AG08395 (cell line): ENCODE results near the gene GRIPAP1.

Experiments used
- DNase-seq: peaks from one replicate; pipeline ENCODE4 v3.0.0; 2012; ENCODE audit warnings: mixed read lengths, low spot score

Gene GRIPAP1, protein sequence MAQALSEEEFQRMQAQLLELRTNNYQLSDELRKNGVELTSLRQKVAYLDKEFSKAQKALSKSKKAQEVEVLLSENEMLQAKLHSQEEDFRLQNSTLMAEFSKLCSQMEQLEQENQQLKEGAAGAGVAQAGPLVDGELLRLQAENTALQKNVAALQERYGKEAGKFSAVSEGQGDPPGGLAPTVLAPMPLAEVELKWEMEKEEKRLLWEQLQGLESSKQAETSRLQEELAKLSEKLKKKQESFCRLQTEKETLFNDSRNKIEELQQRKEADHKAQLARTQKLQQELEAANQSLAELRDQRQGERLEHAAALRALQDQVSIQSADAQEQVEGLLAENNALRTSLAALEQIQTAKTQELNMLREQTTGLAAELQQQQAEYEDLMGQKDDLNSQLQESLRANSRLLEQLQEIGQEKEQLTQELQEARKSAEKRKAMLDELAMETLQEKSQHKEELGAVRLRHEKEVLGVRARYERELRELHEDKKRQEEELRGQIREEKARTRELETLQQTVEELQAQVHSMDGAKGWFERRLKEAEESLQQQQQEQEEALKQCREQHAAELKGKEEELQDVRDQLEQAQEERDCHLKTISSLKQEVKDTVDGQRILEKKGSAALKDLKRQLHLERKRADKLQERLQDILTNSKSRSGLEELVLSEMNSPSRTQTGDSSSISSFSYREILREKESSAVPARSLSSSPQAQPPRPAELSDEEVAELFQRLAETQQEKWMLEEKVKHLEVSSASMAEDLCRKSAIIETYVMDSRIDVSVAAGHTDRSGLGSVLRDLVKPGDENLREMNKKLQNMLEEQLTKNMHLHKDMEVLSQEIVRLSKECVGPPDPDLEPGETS

GRCh38 chrX:49002091-49002935 is at the start of gene GRIPAP1:
Gene GRIPAP1, minus strand, starts transcription at chrX:49002264. Its CDS starts 35 bp downstream, at chrX:49002229.
- DNase-seq = peak; percentile 93

DNA sequence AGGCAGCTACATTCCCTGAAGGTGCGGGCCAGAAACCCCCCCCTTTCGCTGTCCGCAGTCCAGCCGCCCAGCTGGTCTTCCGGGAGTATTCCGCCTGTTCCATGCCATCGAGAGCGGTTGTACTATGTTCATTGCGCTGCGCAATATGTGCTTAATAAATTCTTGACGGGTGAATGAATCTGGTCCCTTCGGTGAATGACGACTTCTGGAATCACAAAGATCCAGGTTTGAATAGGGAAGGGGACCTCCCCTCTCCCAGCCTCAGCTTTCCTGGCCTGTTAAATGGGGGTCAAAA is 41.9 kb upstream of the GRIPAP1 start:
- DNase-seq = no peak

- DNase-seq = peak; percentile 93
These were observed 41.3 kb upstream of the GRIPAP1 start, which contains the start of gene TFE3 for GRCh38 chrX:49043220-49043986. Gene TFE3, minus strand, starts transcription at chrX:49043357. Its CDS starts 131 bp downstream, at chrX:49043226.

DNA sequence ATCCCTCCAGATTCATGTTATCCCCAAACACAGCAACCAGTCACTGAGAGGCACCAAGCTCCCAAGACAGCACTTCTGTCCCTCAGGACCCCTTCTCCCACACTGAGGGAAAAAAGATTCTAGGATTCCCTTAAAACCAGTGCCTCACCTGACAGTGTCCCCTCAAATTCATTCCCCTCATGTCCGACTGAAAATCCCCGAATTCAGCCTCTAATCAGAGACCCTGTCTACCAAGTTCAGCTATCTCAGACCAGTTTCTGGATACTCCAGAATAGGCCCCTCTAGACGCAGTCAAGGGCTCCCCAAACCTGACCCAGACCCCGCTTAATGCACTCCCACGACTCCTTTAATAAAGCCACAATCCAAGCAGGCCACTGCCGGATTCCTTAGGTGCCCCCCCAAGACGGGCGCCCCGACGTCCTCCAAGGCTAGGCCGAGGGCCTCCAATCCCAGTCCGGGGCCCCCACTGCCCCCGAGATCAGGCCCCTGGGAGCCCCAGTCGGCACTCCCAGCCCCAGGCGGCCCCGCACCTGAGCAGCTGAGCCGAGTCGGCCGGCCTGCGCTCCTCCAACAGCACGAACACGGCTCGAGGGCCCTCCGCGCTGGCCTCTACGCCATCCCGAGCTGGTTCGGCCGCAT is 40.6 kb upstream of the GRIPAP1 start:
- no peak for DNase-seq

DNA sequence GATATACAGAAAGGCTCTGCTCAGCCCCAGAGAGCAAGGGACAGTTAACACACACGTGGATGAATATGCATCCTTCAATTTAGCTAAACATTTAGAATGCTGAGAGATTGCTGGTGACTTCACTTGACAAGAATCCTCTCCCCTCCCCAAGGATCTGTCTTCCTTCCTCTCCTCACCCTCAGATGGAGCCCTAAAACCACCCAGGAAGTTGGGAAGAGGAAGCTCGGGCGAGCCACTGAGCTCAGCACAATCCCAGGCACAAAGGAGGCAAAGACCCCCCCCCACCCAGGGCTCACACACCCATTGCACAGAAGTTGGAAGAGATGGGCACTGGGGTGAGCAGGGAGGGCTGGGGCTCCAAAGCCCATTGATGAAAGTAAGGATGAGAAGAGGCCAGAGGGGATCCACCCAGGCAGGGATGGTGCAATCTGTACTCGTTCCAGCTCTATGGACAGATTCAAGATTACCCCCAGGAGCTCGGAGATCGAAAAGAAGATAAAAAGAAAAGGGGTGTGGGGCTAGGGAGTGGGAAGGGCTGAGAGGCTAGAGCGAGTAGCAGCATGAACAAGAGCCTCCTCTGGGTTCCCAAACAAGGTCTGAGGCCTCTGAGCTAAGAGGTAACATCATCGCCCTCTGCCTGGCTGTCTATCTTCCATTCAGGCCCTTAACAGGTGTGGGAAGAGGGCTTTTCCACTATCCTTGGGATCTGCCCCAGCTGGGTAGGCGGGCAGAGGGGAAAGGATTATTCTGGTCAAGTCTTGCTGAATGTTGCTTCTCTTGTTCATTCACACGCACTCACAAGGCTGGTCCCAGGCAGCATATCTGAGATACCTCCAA is 39.9 kb upstream of the GRIPAP1 start:
- no peak for DNase-seq

GRCh38 chrX:49040376-49040955 is 38.4 kb upstream of the GRIPAP1 start:
- no peak for DNase-seq

DNA sequence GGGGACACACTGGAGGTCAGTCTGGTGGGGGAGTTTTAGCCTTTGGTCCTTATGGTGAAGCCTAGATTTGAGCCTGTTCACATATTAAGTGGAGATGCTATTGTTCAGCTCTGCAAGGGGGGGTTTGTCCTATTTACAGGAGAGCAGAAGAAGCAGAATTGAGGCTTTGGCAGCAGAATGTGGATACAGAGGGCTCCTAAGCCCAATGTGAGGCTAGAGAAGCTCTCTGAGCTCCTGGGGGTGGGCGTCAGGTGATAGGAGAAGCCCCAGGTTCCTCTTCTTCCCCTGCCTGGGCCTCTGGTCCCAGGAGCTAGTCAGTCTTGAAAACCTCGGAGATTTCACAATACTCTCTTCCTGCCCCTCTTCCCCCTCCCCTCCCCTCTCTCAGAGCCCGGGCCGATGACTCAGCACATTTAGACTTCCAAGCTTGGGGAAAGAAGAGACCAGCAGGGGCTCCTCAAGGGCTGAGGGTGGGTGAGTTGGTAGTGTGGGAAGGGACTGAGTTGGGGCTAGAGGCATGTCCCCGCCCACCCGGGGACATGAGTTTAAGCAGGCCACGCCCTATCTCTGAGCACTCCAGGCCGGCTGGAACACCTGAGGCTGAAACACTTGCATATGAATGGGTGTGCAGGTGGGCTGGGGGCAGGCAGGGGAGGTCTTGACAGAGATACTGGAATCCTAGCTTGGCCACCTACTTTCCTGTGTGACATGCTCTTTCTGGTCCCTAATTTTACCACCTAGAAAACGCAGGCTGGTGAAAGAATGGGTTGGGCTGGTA is 37.7 kb upstream of the GRIPAP1 start:
- peak; percentile 68 for DNase-seq

DNA sequence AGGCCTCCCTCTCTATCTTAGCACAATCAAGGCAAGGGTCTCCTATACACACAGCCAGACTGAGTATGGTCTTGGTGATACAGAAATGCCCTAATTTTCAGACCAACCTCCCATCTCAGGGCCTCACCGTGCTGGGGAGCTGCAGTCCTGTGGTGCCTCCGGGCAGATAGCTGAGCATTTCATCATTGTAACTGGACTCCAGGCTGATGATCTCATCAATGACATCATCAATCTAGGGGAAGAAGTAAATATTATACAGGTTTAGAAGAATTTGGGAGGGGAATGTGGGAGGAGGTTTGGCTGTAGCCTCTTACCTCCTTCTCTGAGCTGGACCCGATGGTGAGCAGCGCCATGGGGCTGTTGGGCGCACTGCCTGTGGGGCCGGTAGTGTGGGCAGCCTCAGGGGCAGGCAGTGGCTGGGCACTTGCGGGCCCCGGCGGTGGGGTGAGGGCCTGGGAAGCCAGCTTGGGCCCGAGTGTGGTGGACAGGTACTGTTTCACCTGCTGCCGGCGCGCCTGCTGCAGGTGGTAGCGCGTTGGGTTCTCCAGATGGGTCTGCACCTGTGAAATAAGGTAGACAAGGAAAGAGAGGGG is 35.9 kb upstream of the GRIPAP1 start:
- DNase-seq = no peak

DNA sequence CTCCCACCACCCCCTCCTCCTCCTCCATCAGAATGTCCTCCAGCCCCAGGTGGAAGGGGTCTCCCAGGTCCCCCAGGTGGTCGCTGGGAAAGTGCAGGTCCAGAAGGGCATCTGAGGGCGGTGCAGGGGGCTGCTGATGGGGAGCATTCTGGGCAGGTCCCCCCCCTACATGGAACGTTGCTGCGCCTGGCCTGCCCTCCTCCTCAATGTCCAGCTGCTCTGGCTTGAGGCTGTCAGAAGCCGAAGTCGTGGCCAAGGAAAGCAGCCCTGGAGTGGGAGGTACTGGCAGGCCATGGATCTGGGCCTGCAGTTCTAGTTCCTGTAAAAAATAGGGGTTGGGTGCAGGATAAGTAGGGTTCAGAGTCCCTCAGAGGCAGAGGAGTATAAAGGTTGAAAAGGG is 28.2 kb upstream of the GRIPAP1 start:
- DNase-seq = no peak

- no peak for DNase-seq
These were observed 27.8 kb upstream of the GRIPAP1 start for GRCh38 chrX:49029876-49030275.

- DNase-seq = no peak
These were observed 17.7 kb upstream of the GRIPAP1 start for GRCh38 chrX:49019599-49020249.

- DNase-seq = no peak
These were observed 17.0 kb upstream of the GRIPAP1 start for GRCh38 chrX:49019050-49019449.

DNA sequence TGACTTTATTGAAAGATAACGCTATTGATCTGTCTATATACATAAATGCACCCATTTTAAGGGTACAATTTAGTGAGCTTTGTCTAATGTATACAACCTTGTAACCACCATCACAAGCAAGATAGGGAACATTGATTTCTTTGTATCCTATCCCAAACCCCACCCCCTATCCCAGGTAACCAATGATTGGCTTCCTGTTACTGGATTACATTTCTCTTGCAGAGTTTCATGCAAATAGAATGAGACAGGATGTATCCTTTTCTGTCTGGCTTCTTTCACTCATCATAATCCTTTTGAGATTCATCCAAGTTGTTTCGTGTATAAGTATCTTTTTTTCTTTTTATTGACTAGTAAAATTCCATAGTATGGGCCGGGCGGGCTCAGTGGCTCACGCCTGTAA is 1.6 kb upstream of the GRIPAP1 start:
- no peak for DNase-seq

GRCh38 chrX:49001521-49002090 is 458 bp downstream of the GRIPAP1 start:
- DNase-seq = peak; percentile 35

- DNase-seq = no peak
These were observed 1.4 kb downstream of the GRIPAP1 start for GRCh38 chrX:49000636-49001035.

DNA sequence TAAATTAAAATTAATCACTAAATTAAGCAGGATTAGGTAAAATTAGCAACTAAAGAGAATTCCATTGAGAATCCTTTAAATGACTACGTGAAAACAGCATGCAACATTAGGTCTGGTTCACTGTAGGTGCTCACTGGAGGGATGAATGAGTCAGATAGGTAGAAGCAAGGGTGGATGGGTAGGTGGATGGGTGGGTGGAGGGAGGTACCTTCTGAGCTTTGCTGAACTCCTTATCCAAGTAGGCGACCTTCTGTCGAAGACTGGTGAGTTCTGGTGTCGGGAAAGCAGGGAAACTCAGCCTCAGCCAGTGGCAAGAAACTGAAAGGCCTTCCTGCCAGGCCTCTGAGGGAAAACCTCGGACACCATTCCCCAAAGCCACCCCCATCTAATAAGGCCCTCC is 3.0 kb downstream of the GRIPAP1 start:
- no peak for DNase-seq

DNA sequence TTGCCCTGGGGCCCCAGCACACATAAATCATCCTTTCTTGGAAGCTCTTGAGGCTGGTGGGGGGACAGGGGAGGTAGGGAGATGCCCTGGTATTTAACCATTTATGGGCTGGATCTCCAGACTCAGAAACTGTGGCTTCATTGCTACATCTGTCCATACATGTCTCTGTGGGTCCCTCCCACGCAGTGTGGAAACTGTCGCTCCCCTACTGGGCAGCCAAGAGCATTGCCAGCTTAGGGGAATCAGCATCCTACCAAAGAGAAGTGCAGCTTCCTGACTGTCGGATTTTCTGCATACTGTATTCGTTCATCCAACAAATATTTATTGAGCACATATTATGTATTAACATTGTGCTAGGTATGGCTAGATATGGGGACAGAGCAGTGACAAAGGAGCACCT is 3.7 kb downstream of the GRIPAP1 start:
- no peak for DNase-seq

DNA sequence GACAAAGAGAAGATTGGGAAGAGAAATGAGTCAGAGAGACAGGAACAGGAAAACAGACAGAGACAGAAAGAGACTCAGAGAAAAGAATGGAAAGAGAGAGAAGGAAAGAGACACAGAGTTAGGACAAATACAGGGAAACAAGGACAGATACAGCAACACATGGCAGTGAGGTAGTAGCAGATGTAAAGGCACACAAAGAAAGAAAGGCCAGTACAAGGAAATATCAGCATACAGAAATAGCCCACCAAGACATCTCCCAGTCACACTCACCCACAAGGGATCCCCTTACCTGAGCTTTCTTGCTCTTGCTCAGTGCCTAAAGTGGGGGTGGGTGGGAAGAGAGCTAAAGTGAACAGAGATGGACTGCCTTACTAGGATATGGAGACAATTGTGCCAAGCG is 4.2 kb downstream of the GRIPAP1 start:
- DNase-seq = no peak
